ENCODE data around the gene CATSPER1. TPM values are rescaled to one million over a fixed set of nuclear protein-coding genes. Genes with fewer than 3 reads are reported as not detected.

The CATSPER1 gene
- total RNA-seq, 1 experiment from 2014 or later = 2.4 TPM

DNA sequence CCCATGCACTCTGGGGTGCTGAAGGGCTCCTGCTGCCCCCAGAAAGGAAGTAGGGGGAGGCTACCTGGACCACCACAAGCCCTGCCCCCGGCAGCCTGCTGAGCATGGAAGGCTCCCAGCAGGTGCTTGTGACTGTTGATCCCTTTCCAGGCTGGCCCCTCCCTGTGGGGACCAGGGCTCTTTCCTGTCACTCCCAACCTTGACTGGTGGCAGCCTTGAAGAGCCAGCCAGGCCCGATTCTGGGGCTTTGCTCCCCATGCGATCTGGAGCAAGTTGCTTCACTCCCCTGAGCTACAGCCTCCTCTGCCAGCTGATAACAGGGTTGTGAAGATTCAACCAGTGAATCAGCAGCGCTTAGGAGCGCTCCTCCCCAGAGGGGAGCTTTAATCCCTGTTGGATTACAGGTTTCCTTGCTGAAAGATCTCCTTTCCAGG is 19.1 kb downstream of the CATSPER1 start:
- no peaks in the 10 kb centered on the region for H4K20me1 ChIP-seq (ENCODE audit: insufficient read depth)
- H3K4me2 ChIP-seq (ENCODE audit: low read length) = peak overlapping the region; percentile 36
- no peaks in the 10 kb centered on the region for H3K27me3 ChIP-seq (ENCODE audit: insufficient read depth, low read length)
- no peak for TF ChIP-seq REST (IDR thresholded peaks at IDR 0.05; ENCODE audit: low read depth)
- no peak for TF ChIP-seq ZFX (IDR thresholded peaks at IDR 0.05)
- TF ChIP-seq SRF (IDR thresholded peaks at IDR 0.05; ENCODE audit: low read depth) = no peak
- no peak for TF ChIP-seq RAD21 (IDR thresholded peaks at IDR 0.05; ENCODE audit: low read depth)
- no peak for TF ChIP-seq TCF7L2 (IDR thresholded peaks at IDR 0.05; ENCODE audit: borderline replicate concordance, extremely low read depth, insufficient read depth, insufficient read length)
- no peak for TF ChIP-seq POLR2AphosphoS5 (IDR thresholded peaks at IDR 0.05; ENCODE audit: low read depth, low read length)
- TF ChIP-seq CTCF (IDR thresholded peaks at IDR 0.05 in 2 of 3, conservative IDR thresholded peaks at IDR 0.05 in 1 of 3; ENCODE audit: borderline replicate concordance in 1 of 3, insufficient read depth in 1 of 3, low read depth in 2 of 3, low read length in 2 of 3) = no peak
- TF ChIP-seq, protein P1, sequence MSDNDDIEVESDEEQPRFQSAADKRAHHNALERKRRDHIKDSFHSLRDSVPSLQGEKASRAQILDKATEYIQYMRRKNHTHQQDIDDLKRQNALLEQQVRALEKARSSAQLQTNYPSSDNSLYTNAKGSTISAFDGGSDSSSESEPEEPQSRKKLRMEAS (IDR thresholded peaks at IDR 0.05) = no peak
- no peak for TF ChIP-seq CEBPB (IDR thresholded peaks at IDR 0.05; ENCODE audit: low read depth)
- TF ChIP-seq SIN3A (IDR thresholded peaks at IDR 0.05; ENCODE audit: low read depth) = no peak
- no peak for TF ChIP-seq JUND (IDR thresholded peaks at IDR 0.05)
- TF ChIP-seq FOSL1 (IDR thresholded peaks at IDR 0.05; ENCODE audit: low read depth) = no peak
- TF ChIP-seq YY1 (IDR thresholded peaks at IDR 0.05; ENCODE audit: extremely low read depth, insufficient replicate concordance, low read depth, low read length) = no peak
- no peak for TF ChIP-seq ZNF274 (IDR thresholded peaks at IDR 0.05; ENCODE audit: low read depth, low read length)
- TF ChIP-seq EZH2 (IDR thresholded peaks at IDR 0.05) = no peak
- no peak overlapping the region for H2AFZ ChIP-seq (ENCODE audit: low read depth, low read length, poor library complexity, severe bottlenecking)
- no TSS peak for BruUV-seq (replicated peaks)
- no peaks in the 10 kb centered on the region for H3K9me3 ChIP-seq (ENCODE audit: control insufficient read depth in 1 of 2, insufficient read depth in 1 of 2, low read depth in 1 of 2, low read length in 2 of 2)
- H3K4me1 ChIP-seq (ENCODE audit: control insufficient read depth in 1 of 2, insufficient read depth in 2 of 2, low read length in 2 of 2) = peaks cover 44 to 83% of the 10 kb centered on the region in 2 experiments
- intact Hi-C loops (cut with micrococcal nuclease) = no loop called here
- RAD21 ChIA-PET (ENCODE audit: low non-redundant PET in 1 of 2, low total read pairs in 2 of 2, uncharacterized antibody in 2 of 2, unreplicated experiment in 2 of 2) = no interaction called here
- POLR2A ChIA-PET = no interaction called here
- CTCF ChIA-PET = interaction anchor here (1.3 kb wide), 1 partner anchor 15 kb away, joined by 5 read pairs; no protein-coding TSS in a partner anchor
- no peaks in the 10 kb centered on the region for H3K9me2 ChIP-seq (ENCODE audit: insufficient read depth)
- H3K9ac ChIP-seq (ENCODE audit: low read length) = peak overlapping the region; percentile 44
- no peak for ATAC-seq
- no peak for DNase-seq (ENCODE audit: low read depth, low spot score)
- H3K36me3 ChIP-seq (ENCODE audit: control insufficient read depth in 1 of 2, insufficient read depth in 2 of 2, low read length in 2 of 2) = peaks cover 11 to 24% of the 10 kb centered on the region in 2 experiments
- peak overlapping the region; percentile 38 for H3K27ac ChIP-seq (ENCODE audit: low read depth, low read length)
- H3K4me3 ChIP-seq (replicated peaks in 1 of 2; ENCODE audit: low read depth in 1 of 2, low read length in 2 of 2) = no peak overlapping the region
- H3K79me2 ChIP-seq (ENCODE audit: insufficient read depth, low read length) = peaks cover 24% of the 10 kb centered on the region

Data from HCT116 (cell line).